ENCODE results near the gene C20orf144. TPM values are rescaled to one million over a fixed set of nuclear protein-coding genes. Genes with fewer than 3 reads are reported as not detected.

The C20orf144 gene
- total and polyA plus RNA-seq, 4 donors = not detected

DNA sequence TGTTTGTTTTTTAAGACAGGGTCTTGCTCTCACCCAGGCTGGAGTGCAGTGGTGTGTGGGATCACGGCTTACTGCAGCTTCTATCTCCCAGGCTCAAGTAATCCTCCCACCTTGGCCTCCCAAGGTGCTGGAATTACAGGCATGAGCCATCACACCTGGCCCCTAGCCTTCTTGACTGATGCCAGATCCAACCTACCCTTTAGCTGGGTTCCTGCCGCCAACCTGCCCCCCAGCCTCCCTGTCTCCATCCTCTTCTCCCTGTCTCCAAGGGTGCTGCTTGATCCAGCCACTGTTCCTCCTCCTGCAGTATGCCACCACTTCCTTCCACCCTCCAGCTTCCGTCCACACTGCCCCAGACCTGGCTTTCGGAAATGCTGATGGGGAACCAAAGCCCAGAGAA is 3.2 kb upstream of the C20orf144 start (continued):
- TF ChIP-seq, protein P1, sequence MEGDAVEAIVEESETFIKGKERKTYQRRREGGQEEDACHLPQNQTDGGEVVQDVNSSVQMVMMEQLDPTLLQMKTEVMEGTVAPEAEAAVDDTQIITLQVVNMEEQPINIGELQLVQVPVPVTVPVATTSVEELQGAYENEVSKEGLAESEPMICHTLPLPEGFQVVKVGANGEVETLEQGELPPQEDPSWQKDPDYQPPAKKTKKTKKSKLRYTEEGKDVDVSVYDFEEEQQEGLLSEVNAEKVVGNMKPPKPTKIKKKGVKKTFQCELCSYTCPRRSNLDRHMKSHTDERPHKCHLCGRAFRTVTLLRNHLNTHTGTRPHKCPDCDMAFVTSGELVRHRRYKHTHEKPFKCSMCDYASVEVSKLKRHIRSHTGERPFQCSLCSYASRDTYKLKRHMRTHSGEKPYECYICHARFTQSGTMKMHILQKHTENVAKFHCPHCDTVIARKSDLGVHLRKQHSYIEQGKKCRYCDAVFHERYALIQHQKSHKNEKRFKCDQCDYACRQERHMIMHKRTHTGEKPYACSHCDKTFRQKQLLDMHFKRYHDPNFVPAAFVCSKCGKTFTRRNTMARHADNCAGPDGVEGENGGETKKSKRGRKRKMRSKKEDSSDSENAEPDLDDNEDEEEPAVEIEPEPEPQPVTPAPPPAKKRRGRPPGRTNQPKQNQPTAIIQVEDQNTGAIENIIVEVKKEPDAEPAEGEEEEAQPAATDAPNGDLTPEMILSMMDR (IDR thresholded peaks at IDR 0.05; ENCODE audit: low read depth, low read length, missing input control) = no peak
- TF ChIP-seq, protein P2, sequence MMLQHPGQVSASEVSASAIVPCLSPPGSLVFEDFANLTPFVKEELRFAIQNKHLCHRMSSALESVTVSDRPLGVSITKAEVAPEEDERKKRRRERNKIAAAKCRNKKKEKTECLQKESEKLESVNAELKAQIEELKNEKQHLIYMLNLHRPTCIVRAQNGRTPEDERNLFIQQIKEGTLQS (IDR thresholded peaks at IDR 0.05) = no peak
- TF ChIP-seq RXRA (IDR thresholded peaks at IDR 0.05) (no peak), HNF4G (IDR thresholded peaks at IDR 0.05) (no peak), NR2F2 (IDR thresholded peaks at IDR 0.05) (no peak), YY1 (IDR thresholded peaks at IDR 0.05) (no peak)

DNA sequence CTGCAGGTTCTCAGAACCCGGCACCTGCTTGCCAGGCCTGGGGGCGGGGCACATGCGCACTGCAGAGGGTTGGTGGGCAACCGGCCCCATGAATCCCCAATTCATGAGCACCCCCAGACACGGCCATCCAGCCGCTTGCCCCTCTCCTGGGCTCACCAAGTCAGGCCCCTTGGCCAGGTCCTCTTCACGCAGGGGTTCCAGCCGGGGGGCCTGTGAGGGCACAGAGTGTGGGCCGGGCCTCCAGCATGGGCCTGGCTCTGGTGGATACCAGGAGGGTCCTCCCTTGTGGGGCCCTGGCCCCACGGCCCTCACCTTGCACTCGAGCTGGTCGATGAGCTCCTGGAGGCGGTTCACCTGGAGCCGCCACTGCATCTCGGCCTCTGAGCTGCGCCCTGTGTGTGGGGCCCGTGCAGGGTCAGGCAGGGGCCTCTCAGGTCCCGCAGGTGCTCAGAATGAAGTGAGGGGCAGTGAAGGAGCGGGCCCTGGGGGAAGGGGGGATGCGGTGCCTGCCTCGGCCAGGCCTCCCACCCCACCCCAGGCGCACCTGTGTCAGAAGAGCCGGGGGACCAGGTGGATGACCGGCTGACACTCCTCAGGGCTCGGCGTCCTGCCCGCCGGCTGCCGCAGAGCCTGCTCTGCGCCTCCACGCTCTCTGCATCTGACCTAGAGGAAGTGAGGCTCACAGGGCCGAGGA is 2.6 kb upstream of the C20orf144 start:
- WGBS = 97% methylated on average over 32 of the region's 32 CpGs
- no peak for TF ChIP-seq HNF4G (IDR thresholded peaks at IDR 0.05)
- TF ChIP-seq, protein P2 (IDR thresholded peaks at IDR 0.05) = no peak
- H3K4me1 ChIP-seq (ENCODE audit: control insufficient read depth in 4 of 4, insufficient read depth in 4 of 4, low read length in 3 of 4) = peaks cover 3 to 16% (median 10%) of the 10 kb centered on the region in 4 donors
- no peak overlapping the region for H3K27ac ChIP-seq (ENCODE audit: low read depth in 1 of 2, low read length in 2 of 2)
- H3K27me3 ChIP-seq (ENCODE audit: control insufficient read depth in 4 of 4, insufficient read depth in 4 of 4, low read length in 3 of 4) = no peaks in the 10 kb centered on the region
- H3K9me3 ChIP-seq (ENCODE audit: control insufficient read depth in 4 of 4, low read length in 3 of 4) = no peaks in the 10 kb centered on the region
- H3K36me3 ChIP-seq (ENCODE audit: control insufficient read depth in 4 of 4, insufficient read depth in 3 of 4, low read depth in 1 of 4, low read length in 3 of 4) = peaks cover 0 to 2% (median under 1%) of the 10 kb centered on the region in 4 donors
- no peak for DNase-seq (ENCODE audit: low spot score)
- H3K9ac ChIP-seq (ENCODE audit: low read depth in 1 of 2, low read length in 2 of 2) = no peak overlapping the region
- no peak overlapping the region for H3K4me3 ChIP-seq (ENCODE audit: low read depth in 1 of 3, low read length in 3 of 3)

DNA sequence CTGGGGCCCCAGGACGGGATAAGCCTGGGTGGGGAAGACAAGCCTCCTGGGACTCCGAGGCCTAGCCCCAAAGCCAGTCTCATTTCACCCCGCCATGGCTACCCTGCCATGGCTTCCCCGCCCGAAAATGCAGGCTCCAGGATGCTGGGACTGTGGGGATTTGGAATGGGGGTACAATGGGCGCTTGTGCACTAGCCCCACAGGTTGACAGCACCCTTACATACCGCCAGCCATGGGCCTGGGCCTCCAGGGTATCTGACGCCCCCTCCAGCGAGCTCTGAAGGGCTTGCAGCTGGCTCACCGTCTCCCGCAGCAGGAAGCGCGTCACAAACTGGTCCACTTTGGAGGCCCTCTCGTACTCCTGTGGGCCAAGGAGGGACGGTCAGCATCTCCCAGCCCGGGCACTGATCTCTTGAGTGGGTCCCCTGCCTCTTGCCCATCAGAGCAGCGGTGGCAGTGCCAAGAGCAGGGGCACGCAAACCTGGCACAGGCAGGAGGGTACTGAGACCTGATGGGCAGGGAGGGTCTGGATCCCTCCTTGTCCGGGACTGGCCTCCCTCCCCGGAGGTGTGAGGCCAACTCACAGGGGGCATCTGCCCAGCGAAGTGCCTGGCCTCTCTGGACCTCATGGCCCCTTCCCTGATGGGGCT is 2.0 kb upstream of the C20orf144 start:
- no peak for TF ChIP-seq FOXA2 (IDR thresholded peaks at IDR 0.05)
- no peak for TF ChIP-seq FOXA1 (IDR thresholded peaks at IDR 0.05)
- no peak for TF ChIP-seq HNF4A (conservative IDR thresholded peaks at IDR 0.05)
- no peak for TF ChIP-seq TAF1 (conservative IDR thresholded peaks at IDR 0.05)
- no peak for TF ChIP-seq EGR1 (IDR thresholded peaks at IDR 0.05; ENCODE audit: low read depth in 2 of 2)
- TF ChIP-seq, protein P3, sequence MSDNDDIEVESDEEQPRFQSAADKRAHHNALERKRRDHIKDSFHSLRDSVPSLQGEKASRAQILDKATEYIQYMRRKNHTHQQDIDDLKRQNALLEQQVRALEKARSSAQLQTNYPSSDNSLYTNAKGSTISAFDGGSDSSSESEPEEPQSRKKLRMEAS (IDR thresholded peaks at IDR 0.05) = no peak
- no peak for TF ChIP-seq SP1 (IDR thresholded peaks at IDR 0.05)
- no peak for TF ChIP-seq HNF4G (IDR thresholded peaks at IDR 0.05)
- no peak for TF ChIP-seq RAD21 (IDR thresholded peaks at IDR 0.05)
- TF ChIP-seq YY1 (IDR thresholded peaks at IDR 0.05) = no peak
- TF ChIP-seq, protein P1 (IDR thresholded peaks at IDR 0.05; ENCODE audit: low read depth, low read length, missing input control) = no peak
- TF ChIP-seq RXRA (IDR thresholded peaks at IDR 0.05) = no peak
- TF ChIP-seq NR2F2 (IDR thresholded peaks at IDR 0.05) = no peak
- TF ChIP-seq, protein P4, sequence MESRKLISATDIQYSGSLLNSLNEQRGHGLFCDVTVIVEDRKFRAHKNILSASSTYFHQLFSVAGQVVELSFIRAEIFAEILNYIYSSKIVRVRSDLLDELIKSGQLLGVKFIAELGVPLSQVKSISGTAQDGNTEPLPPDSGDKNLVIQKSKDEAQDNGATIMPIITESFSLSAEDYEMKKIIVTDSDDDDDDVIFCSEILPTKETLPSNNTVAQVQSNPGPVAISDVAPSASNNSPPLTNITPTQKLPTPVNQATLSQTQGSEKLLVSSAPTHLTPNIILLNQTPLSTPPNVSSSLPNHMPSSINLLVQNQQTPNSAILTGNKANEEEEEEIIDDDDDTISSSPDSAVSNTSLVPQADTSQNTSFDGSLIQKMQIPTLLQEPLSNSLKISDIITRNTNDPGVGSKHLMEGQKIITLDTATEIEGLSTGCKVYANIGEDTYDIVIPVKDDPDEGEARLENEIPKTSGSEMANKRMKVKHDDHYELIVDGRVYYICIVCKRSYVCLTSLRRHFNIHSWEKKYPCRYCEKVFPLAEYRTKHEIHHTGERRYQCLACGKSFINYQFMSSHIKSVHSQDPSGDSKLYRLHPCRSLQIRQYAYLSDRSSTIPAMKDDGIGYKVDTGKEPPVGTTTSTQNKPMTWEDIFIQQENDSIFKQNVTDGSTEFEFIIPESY (IDR thresholded peaks at IDR 0.05) = no peak
- H3K4me3 ChIP-seq (ENCODE audit: low read depth in 1 of 3, low read length in 3 of 3) = no peak overlapping the region
- H3K4me1 ChIP-seq (ENCODE audit: control insufficient read depth in 4 of 4, insufficient read depth in 4 of 4, low read length in 3 of 4) = peaks cover 3 to 19% (median 11%) of the 10 kb centered on the region in 4 donors
- H3K27ac ChIP-seq (ENCODE audit: low read depth in 1 of 2, low read length in 2 of 2) = no peak overlapping the region
- no peak for DNase-seq (ENCODE audit: low spot score)
- no peaks in the 10 kb centered on the region for H3K9me3 ChIP-seq (ENCODE audit: control insufficient read depth in 4 of 4, low read length in 3 of 4)
- no peaks in the 10 kb centered on the region for H3K27me3 ChIP-seq (ENCODE audit: control insufficient read depth in 4 of 4, insufficient read depth in 4 of 4, low read length in 3 of 4)
- H3K36me3 ChIP-seq (ENCODE audit: control insufficient read depth in 4 of 4, insufficient read depth in 3 of 4, low read depth in 1 of 4, low read length in 3 of 4) = peaks cover 0 to 2% (median under 1%) of the 10 kb centered on the region in 4 donors
- 93% methylated on average over 21 of the region's 21 CpGs for WGBS
- H3K9ac ChIP-seq (ENCODE audit: low read depth in 1 of 2, low read length in 2 of 2) = no peak overlapping the region
